ENCODE data around the gene FLVCR1.
"Not testable (repeated sequence)": the region's sequence is repeated elsewhere in the genome, so short reads cannot be mapped to it uniquely, and the experiment has no call there.

FLVCR1 gene

DNA sequence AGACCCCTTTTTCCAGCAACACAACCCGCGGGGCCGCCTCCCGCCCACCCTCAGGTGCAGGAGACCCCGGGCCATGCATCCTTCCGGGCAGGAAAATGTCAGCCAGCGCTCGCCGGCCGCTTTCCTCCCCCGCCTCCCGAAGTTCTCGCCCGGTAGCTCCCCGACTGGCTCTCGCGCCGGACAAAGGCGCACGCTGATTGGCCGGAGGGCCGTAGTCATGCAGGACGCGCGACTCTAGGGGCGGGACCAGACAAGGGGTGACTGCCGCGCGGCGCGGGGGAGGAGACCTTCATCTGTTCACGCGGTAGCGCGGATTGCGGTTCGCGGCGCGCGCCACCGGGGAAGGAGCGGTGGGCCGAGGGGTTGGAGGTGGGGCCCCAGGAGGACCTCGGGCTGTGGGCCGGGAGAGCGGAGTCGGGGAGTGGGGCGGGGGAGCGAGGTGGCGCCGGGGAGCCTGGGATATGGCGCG, at the start of gene FLVCR1:
Gene FLVCR1, plus strand, starts transcription at position 284 of the 469 bp plus-strand sequence. Its CDS starts 178 bp downstream, at position 462.
- DNase-seq (ENCODE audit: low read depth in 2 of 2, low spot score in 1 of 2): peak; percentile 75 to 78

DNA sequence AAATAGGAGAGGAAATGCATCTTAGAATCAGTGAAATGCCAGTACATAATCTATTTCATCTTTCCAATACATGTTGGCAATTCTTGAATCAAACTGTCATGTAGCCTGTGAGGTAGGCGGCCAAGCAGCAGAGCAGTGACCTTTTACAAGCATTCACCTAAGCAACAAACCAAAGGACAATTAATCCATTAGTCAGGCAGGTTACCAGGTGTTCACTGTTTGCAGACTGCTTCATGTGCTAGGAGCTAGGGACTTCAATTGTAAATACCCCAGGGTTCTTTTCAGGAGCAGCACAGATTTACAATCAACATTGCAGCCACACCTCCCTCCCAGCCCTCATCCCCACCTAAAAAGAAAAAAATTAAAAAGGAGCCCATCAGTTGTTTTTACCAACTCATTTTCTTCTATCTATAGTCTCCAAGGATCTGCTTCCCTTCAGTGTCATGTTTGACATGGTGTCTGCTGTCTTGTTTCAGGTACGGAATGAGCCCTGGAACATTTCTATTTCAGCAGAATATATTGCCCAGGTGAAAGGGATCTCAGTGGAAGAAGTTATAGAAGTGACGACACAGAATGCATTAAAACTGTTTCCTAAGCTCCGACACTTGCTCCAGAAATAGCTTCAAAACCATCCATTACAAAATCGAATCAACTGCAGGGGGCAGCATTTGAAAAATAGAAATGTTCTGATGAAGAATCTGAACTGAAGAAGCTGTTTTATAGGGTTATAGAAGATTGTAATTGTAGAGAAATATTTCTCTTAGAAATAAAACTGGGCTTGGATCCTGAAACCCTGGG, 43.3 kb upstream of the FLVCR1 start:
- DNase-seq (ENCODE audit: low read depth in 2 of 2, low spot score in 1 of 2): no peak

GRCh38 chr1:212816567-212817278, 41.4 kb upstream of the FLVCR1 start:
- DNase-seq (ENCODE audit: low read depth in 2 of 2, low spot score in 1 of 2): no peak

- DNase-seq (ENCODE audit: low read depth in 2 of 2, low spot score in 1 of 2): no peak
These were observed 38.3 kb upstream of the FLVCR1 start for GRCh38 chr1:212819726-212820125.

GRCh38 chr1:212820969-212821368, 37.1 kb upstream of the FLVCR1 start:
- DNase-seq (ENCODE audit: low read depth in 2 of 2, low spot score in 1 of 2): no peak

DNA sequence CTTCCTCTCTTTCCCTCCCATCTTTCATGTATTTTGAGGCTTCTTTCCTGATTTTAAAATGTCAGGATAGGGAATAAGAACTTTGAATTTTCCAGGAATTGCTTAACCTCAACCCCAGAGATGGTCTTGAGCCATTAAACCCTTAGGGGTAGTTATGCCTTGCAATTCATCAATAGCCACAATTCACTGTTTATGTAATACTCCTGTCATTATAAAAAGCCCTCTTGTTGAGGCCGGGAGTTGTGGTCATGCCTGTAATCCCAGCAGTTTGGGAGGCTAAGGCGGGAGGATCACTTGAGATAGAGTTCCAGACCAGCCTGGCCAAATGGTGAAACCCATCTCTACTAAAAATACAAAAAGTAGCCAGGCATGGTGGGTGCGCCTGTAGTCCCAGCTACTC, 35.1 kb upstream of the FLVCR1 start:
- no peak for DNase-seq (ENCODE audit: low read depth in 2 of 2, low spot score in 1 of 2)

- DNase-seq (ENCODE audit: low read depth in 2 of 2, low spot score in 1 of 2): no peak
These were observed 33.9 kb upstream of the FLVCR1 start for GRCh38 chr1:212824201-212824600.

GRCh38 chr1:212825798-212826452, 32.1 kb upstream of the FLVCR1 start:
- no peak for DNase-seq (ENCODE audit: low read depth in 2 of 2, low spot score in 1 of 2)

DNA sequence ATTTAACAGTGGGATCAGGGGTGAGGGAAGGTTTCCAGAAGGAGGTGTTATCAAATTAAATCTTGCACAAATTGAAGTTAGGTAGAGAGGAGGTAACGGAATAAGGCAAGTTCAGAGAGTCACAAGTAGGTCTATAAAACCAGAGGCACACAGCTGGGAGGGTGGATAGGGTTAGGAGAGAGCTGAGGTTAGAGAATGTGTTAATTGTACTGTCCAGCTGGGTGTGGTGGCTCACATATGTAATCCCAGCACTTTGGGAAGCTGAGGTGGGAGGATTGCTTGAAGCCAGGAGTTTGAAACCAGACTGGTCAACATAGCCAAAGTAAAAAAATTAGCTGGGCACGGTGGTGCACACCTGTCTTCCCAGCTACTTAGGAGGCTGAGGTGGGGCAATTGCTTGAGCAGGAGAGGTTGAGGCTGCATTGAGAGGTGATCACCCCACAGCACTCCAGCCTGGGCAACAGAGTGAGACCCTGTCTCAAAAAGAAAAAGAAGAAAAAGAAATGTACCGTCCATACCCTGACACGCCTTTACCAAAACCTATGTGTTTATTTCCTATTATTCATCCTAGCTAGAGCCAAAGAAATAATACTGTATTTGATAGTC, 30.8 kb upstream of the FLVCR1 start:
- DNase-seq (ENCODE audit: low read depth in 2 of 2, low spot score in 1 of 2): no peak

GRCh38 chr1:212827831-212828278, 30.2 kb upstream of the FLVCR1 start:
- no peak for DNase-seq (ENCODE audit: low read depth in 2 of 2, low spot score in 1 of 2)

DNA sequence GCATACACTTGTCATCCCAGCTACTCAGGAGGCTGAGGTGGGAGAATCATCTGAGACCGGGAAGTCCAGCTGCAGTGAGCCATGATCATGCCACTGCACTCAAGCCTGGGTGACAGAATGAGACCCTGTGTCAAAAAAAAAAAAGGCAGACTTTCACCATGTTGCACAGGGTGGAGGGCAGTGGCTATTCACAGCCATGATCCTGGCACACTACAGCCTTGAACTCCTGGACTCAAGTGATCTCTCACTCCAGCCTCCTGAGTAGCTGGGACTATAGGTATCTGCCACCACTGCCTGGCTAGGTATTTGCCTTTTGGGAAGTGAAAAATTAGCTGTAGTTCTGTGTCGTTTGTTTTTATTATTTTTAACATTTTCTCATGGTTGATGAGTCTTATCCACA, 29.7 kb upstream of the FLVCR1 start:
- no peak for DNase-seq (ENCODE audit: low read depth in 2 of 2, low spot score in 1 of 2)

- DNase-seq (ENCODE audit: low read depth in 2 of 2, low spot score in 1 of 2): not testable (repeated sequence)
These were observed 24.6 kb upstream of the FLVCR1 start for GRCh38 chr1:212833211-212834207.

GRCh38 chr1:212838145-212838544, 19.9 kb upstream of the FLVCR1 start:
- DNase-seq (ENCODE audit: low read depth in 2 of 2, low spot score in 1 of 2): no peak

GRCh38 chr1:212844521-212844920, 13.6 kb upstream of the FLVCR1 start:
- not testable (repeated sequence) for DNase-seq (ENCODE audit: low read depth in 2 of 2, low spot score in 1 of 2)

GRCh38 chr1:212847549-212847948, 10.5 kb upstream of the FLVCR1 start, which contains the start of gene SPATA45:
SPATA45 (minus strand) TSS chr1:212847649; CDS start chr1:212836149, 11,500 bp downstream.
- no peak for DNase-seq (ENCODE audit: low read depth in 2 of 2, low spot score in 1 of 2)

- DNase-seq (ENCODE audit: low read depth in 2 of 2, low spot score in 1 of 2): no peak
These were observed 5.9 kb upstream of the FLVCR1 start for GRCh38 chr1:212852105-212852688.

DNA sequence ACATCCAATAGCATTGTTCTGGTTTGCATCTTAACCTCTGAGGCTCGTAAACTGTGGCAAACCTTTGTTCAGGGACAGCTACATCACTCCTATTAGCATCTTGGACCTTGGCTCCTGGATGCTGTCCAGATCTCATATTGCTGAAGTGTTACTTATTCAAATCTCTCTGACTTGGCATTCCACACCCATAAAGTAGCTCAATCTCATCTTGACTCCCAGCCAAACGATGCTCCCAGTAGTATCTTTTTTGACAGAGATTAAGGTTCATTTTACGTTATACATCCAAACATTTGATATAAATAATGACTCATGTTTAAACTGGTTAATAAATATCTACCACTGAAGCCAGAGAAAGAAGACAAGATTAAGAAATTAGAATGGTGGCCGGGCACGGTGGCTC, 4.4 kb upstream of the FLVCR1 start:
- no peak for DNase-seq (ENCODE audit: low read depth in 2 of 2, low spot score in 1 of 2)

DNA sequence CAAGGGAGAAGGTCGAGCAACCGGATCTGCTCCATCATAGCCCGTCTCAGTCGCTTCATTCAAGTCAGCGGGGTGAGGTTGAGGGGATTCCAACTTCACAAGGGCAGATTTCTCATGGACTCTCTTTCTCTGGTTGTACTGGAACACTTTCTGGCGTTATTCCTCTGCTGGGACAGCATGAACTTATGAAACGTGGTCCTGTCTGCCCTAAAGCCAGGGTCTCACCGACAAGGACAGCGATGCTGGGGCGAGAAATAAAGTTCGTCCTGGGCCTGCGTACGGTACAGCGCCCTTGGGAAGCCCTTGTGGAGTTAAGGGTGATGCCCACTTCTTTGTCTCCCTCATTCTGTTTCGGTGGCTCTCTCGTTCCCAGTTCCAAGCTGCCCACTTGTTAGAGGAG, 1.3 kb upstream of the FLVCR1 start:
- no peak for DNase-seq (ENCODE audit: low read depth in 2 of 2, low spot score in 1 of 2)

GRCh38 chr1:212858461-212859265, 588 bp downstream of the FLVCR1 start:
- peak in 1 of 2 donors; percentile 1 for DNase-seq (ENCODE audit: low read depth in 2 of 2, low spot score in 1 of 2)

Measured in stimulated activated CD8-positive, alpha-beta memory T cell treated with anti-CD3 and anti-CD28 coated beads, Interleukin-4, amount 100 ng/mL, for 1 hour (primary cell).